GM11168 (cell line): Measurements from ENCODE around the gene SLC16A5.

Experiments used
- in situ Hi-C: fragments of 300-500 bp; cut with MboI; formaldehyde crosslinking; loops from one replicate; pipeline ENCODE4 v1.12.0; 2022; ENCODE audit warnings: low sequenced_read_pairs; ENCODE audit not compliant: unreplicated experiment

The SLC16A5 gene

DNA sequence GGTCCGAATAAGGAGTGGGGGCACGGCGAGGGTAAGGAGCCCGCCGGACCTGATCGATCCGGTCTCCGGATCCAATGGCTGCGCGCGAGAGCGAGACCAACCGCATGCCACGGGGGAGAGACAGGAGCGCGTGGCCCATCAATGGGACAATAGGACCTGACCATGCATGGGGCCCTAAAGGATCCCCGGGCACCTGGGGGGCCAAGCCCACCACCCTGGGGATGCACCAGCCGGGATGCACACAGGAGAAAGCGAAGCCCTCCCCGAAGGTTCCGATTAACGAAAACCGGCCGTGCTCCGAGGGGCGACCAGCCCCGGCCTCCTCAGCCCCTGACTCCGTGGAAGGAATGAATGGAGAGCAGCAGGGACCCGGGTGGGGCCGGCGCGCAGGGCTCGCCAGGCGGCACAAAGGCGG, 66.0 kb downstream of the SLC16A5 start:
- in situ Hi-C loops, result no loop called here

DNA sequence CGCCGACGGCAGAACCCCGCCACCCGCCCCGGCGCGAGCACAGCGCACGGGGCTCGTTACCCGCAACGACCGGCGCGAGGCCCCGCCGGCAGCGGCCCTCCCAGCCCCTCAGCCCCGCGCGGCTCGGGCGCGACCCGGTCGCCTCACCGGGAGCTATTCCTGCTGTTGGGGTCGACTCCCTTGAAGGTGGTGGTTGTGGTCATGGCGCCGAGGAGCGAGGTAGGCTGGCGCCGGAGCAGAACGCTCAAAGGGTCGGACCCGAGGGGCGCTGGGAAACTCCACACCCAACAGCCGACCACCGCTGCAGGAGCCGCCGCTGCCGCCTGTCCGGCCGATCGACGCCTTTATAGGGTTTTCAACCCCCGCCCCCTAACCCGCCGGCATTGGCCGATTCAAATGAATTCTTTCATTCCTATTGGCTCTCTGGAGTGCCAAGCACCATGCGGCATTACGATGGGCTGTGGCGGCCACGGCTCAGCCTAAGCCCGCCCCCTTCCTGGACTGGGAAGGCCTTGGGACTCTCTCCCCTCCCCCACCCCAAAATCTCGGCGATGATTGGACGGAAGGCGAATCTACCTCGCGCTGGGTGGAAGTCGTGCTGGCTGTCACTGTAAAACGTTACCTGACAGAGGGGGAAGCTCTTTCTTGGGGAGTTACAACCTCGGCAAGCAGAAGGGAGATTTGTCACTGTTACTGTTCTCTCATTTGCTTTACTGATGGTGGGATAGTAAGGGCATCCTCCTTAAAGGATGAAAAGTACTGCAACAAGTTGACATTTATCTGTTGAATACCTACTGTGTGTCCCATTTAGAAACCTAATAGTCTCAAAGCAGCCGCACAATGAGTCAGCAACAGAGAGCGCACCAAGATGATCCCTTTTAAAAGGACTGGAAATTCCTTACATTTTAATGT, 66.7 kb downstream of the SLC16A5 start, which contains the start of gene JPT1:
JPT1 (minus strand) TSS at position 318 of the 912 bp plus-strand sequence; CDS start at position 203, 115 bp downstream.
- in situ Hi-C loops, result no loop called here

DNA sequence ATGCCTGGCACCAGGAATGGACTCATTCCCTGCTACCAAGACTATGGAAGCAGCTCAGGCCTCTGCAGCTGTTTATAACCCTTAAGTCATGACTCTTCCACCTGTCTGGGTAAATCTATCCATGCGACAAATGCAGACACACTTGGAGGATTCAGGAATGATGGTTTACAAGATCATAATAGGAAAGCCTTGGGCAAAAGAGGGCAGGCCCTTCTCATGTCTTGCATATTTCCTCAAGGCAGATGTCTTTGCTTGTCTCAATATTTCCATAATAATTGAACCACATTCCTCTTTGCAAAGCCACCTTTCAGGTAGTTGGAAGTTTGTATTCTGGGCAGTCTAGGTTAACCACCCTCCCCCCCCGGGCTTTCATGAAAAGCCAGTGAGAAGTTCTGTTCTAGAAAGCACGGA, 67.4 kb downstream of the SLC16A5 start:
- in situ Hi-C loops, result no loop called here
